SK-N-SH (cell line): Measurements from ENCODE around the gene LAMP2. TPM values are rescaled to one million over a fixed set of nuclear protein-coding genes. Genes with fewer than 3 reads are reported as not detected.

ENCODE experiments used
- CTCF ChIA-PET: fragments of 300-600, 350-600 bp; formaldehyde crosslinking; extraction: SDS; loops from one replicate; lab custom pipeline; 2021; lab: Yijun Ruan, JAX
- POLR2A ChIA-PET: fragments of 350-600 bp; sonication (Branson Sonifier 250); formaldehyde crosslinking; extraction: SDS; loops from one replicate; lab custom pipeline; 2020; ENCODE audit warnings: antibody characterized with exemption, inconsistent platforms; lab: Yijun Ruan, JAX
- DNase-seq: peaks from one replicate; pipeline ENCODE4 v3.0.0; 2012
- H2AFZ ChIP-seq: fragments of 200-600 bp; sonication (generic); 2 replicates; pipeline ENCODE4 v1.8.1; 2016; ENCODE audit warnings: antibody characterized with exemption, mild to moderate bottlenecking, low read depth
- H3F3A ChIP-seq: fragments of 200-600 bp; sonication (generic); replicated peaks from 2 replicates; pipeline ENCODE3; 2016; ENCODE audit warnings: antibody characterized with exemption, mild to moderate bottlenecking; ENCODE audit not compliant: insufficient read depth
- H3K27ac ChIP-seq, 2 experiments: fragments of 200-500 bp in 1 of 2; fragments of 200-600 bp in 1 of 2; sonication (Bioruptor generic) in 1 of 2; sonication (generic), shearing (Covaris generic) in 1 of 2; 2 replicates each; pipeline versions ENCODE4 v1.5.1 to v1.6.1; 2014 to 2016; ENCODE audit warnings: low read depth in 2 of 2, inconsistent platforms in 1 of 2, low read length in 1 of 2, mild to moderate bottlenecking in 1 of 2, mixed read lengths in 1 of 2
- H3K27me3 ChIP-seq: fragments of 200-600 bp; sonication (generic), shearing (Covaris generic); 2 replicates; pipeline ENCODE4 v1.6.1; 2016; ENCODE audit warnings: mixed run types; ENCODE audit not compliant: insufficient read depth
- H3K36me3 ChIP-seq, 2 experiments: fragments of 200-500 bp in 1 of 2; fragments of 200-600 bp in 1 of 2; sonication (Bioruptor generic) in 1 of 2; sonication (generic) in 1 of 2; replicated peaks in 1 of 2; 2 replicates each; pipeline versions ENCODE3 to v1.5.1; 2014 to 2016; ENCODE audit warnings: low read length in 1 of 2, mild to moderate bottlenecking in 1 of 2; ENCODE audit not compliant: insufficient read depth in 2 of 2, control insufficient read depth in 1 of 2
- H3K4me1 ChIP-seq, 2 experiments: fragments of 200-500 bp in 1 of 2; fragments of 200-600 bp in 1 of 2; sonication (Bioruptor generic) in 1 of 2; sonication (generic), shearing (Covaris generic) in 1 of 2; 2 replicates each; pipeline versions ENCODE4 v1.5.1 to v1.6.1; 2014 to 2016; ENCODE audit warnings: low read depth in 1 of 2, low read length in 1 of 2, mixed run types in 1 of 2; ENCODE audit not compliant: insufficient read depth in 2 of 2, control insufficient read depth in 1 of 2
- H3K4me2 ChIP-seq: fragments of 200-600 bp; sonication (generic), shearing (Covaris generic); 2 replicates; pipeline ENCODE4 v1.6.1; 2017; ENCODE audit warnings: mixed run types
- H3K4me3 ChIP-seq, 2 experiments: fragments of 200-500 bp in 1 of 2; fragments of 200-600 bp in 1 of 2; sonication (Bioruptor generic) in 1 of 2; sonication (generic), shearing (Covaris generic) in 1 of 2; 2 replicates each; pipeline versions ENCODE4 v1.5.1 to v1.8.1; 2014 to 2016; ENCODE audit warnings: low read depth in 2 of 2, inconsistent platforms in 1 of 2, low read length in 1 of 2, mild to moderate bottlenecking in 1 of 2, mixed read lengths in 1 of 2, moderate library complexity in 1 of 2
- H3K79me2 ChIP-seq: fragments of 200-600 bp; sonication (generic); 2 replicates; pipeline ENCODE4 v1.8.1; 2017; ENCODE audit warnings: mild to moderate bottlenecking; ENCODE audit not compliant: insufficient read depth
- H3K9ac ChIP-seq: fragments of 200-600 bp; sonication (generic); 2 replicates; pipeline ENCODE4 v1.6.1; 2017; ENCODE audit warnings: mixed run types
- H3K9me2 ChIP-seq: fragments of 200-600 bp; sonication (generic); 2 replicates; pipeline ENCODE4 v1.6.1; 2017; ENCODE audit warnings: mixed run types
- H3K9me3 ChIP-seq: fragments of 200-600 bp; sonication (generic); 2 replicates; pipeline ENCODE4 v1.6.1; 2017; ENCODE audit warnings: mixed run types, mild to moderate bottlenecking, moderate library complexity
- H4K20me1 ChIP-seq: fragments of 200-600 bp; sonication (generic); 2 replicates; pipeline ENCODE4 v1.6.1; 2017; ENCODE audit warnings: mild to moderate bottlenecking, mixed run types; ENCODE audit not compliant: insufficient read depth
- FOSL2 ChIP-seq: IDR thresholded peaks from 2 replicates; pipeline ENCODE4 v1.4.0; 2012; ENCODE audit warnings: low read depth, mild to moderate bottlenecking, moderate library complexity, borderline replicate concordance
- POLR2AphosphoS5 ChIP-seq: IDR thresholded peaks from 2 replicates; pipeline ENCODE4 v1.6.1; 2012; ENCODE audit warnings: low read depth, low read length
- RXRA ChIP-seq: IDR thresholded peaks from 2 replicates; pipeline ENCODE4 v1.4.0; 2012; ENCODE audit warnings: low read depth, mild to moderate bottlenecking, borderline replicate concordance
- TAF1 ChIP-seq: IDR thresholded peaks from 2 replicates; pipeline ENCODE4 v1.6.1; 2012; ENCODE audit warnings: low read depth, mild to moderate bottlenecking, low read length, moderate library complexity, borderline replicate concordance
- WGBS: methylation state at CpG from one replicate; pipeline ENCODE4 v1.1.6; 2017; ENCODE audit warnings: low lambda C conversion rate; 5-methylcytosine and 5-hydroxymethylcytosine counted together
- polyA plus RNA-seq, 3 experiments: library from polyadenylated mRNA; depleted of rRNA; stranded (reverse); fragments of >200 nt; gene quantifications; 2 replicates each; pipeline ENCODE4 v1.2.3, GENCODE V29; 2012
- small RNA-seq, 7 experiments: library from RNA; depleted of rRNA; stranded (forward); fragments of <200 nt; gene quantifications; one replicate each; pipeline ENCODE3, GENCODE V24; 2012
- TF ChIP-seq, protein P1 (sequence below): fragments of 200-600 bp; sonication (generic); IDR thresholded peaks from 2 replicates; pipeline ENCODE4 v1.6.1; 2017; ENCODE audit warnings: antibody characterized with exemption, mild to moderate bottlenecking, moderate library complexity
- TF ChIP-seq, protein P2 (sequence below): IDR thresholded peaks from 2 replicates; pipeline ENCODE4; 2012
- TF ChIP-seq, protein P3 (sequence below): IDR thresholded peaks from 2 replicates; pipeline ENCODE4 v1.4.0; 2012; ENCODE audit warnings: low read depth, borderline replicate concordance
- TF ChIP-seq, protein P4 (sequence below): IDR thresholded peaks from 2 replicates; pipeline ENCODE4 v1.4.0; 2012; ENCODE audit warnings: low read depth

LAMP2 gene
- polyA plus RNA-seq, 1 of the 3 experiments (the other 2 are of a cell fraction), result 108 TPM

DNA sequence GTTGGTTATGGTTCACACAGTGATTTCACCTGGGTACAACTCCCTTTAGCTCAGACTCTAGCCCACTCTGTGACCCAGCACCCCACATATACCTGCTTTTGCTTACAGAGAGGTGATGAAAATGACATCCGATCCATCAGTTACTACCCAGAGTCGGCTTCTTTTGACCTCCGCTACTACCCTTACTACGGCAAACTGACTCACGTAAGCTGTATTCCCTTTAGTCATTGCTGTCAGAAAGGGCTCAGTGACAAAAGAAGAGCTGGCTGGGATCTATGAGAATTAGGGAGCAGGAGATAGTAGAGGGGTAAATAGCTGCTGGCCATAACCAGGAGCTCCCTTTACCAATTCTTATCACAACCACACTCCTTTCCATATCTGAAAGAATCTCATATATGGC lies 90.5 kb downstream of the LAMP2 start:
- H3K9ac ChIP-seq, result no peak overlapping the region
- H3K4me2 ChIP-seq, result no peak overlapping the region
- H2AFZ ChIP-seq, result no peak overlapping the region
- no peaks in the 10 kb centered on the region for H3F3A ChIP-seq
- no peaks in the 10 kb centered on the region for H3K9me2 ChIP-seq
- H3K27me3 ChIP-seq, result peaks cover 43% of the 10 kb centered on the region
- 68% methylated on average over 5 of the region's 5 CpGs for WGBS
- TF ChIP-seq RXRA, result no peak
- no peak for TF ChIP-seq POLR2AphosphoS5
- TF ChIP-seq FOSL2, result no peak
- TF ChIP-seq, protein P1, sequence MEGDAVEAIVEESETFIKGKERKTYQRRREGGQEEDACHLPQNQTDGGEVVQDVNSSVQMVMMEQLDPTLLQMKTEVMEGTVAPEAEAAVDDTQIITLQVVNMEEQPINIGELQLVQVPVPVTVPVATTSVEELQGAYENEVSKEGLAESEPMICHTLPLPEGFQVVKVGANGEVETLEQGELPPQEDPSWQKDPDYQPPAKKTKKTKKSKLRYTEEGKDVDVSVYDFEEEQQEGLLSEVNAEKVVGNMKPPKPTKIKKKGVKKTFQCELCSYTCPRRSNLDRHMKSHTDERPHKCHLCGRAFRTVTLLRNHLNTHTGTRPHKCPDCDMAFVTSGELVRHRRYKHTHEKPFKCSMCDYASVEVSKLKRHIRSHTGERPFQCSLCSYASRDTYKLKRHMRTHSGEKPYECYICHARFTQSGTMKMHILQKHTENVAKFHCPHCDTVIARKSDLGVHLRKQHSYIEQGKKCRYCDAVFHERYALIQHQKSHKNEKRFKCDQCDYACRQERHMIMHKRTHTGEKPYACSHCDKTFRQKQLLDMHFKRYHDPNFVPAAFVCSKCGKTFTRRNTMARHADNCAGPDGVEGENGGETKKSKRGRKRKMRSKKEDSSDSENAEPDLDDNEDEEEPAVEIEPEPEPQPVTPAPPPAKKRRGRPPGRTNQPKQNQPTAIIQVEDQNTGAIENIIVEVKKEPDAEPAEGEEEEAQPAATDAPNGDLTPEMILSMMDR, result no peak
- TF ChIP-seq, protein P2, sequence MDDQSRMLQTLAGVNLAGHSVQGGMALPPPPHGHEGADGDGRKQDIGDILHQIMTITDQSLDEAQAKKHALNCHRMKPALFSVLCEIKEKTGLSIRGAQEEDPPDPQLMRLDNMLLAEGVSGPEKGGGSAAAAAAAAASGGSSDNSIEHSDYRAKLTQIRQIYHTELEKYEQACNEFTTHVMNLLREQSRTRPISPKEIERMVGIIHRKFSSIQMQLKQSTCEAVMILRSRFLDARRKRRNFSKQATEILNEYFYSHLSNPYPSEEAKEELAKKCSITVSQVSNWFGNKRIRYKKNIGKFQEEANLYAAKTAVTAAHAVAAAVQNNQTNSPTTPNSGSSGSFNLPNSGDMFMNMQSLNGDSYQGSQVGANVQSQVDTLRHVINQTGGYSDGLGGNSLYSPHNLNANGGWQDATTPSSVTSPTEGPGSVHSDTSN, result no peak
- TF ChIP-seq, protein P3, sequence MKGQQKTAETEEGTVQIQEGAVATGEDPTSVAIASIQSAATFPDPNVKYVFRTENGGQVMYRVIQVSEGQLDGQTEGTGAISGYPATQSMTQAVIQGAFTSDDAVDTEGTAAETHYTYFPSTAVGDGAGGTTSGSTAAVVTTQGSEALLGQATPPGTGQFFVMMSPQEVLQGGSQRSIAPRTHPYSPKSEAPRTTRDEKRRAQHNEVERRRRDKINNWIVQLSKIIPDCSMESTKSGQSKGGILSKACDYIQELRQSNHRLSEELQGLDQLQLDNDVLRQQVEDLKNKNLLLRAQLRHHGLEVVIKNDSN, result no peak
- TF ChIP-seq, protein P4, sequence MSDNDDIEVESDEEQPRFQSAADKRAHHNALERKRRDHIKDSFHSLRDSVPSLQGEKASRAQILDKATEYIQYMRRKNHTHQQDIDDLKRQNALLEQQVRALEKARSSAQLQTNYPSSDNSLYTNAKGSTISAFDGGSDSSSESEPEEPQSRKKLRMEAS, result no peak
- TF ChIP-seq TAF1, result no peak
- no peaks in the 10 kb centered on the region for H3K4me1 ChIP-seq
- no peaks in the 10 kb centered on the region for H3K79me2 ChIP-seq
- H3K4me3 ChIP-seq, result no peak overlapping the region
- H3K27ac ChIP-seq, result no peak overlapping the region
- H3K36me3 ChIP-seq, result no peaks in the 10 kb centered on the region
- CTCF ChIA-PET, result no interaction called here
- no peaks in the 10 kb centered on the region for H3K9me3 ChIP-seq
- DNase-seq, result no peak
- POLR2A ChIA-PET, result no interaction called here
- no peaks in the 10 kb centered on the region for H4K20me1 ChIP-seq

Small RNA genes within 50 kb of the gene (small RNA-seq; reads per million reads assigned to genes)
- 0 to 0.52 (median 0) reads per million in 7 experiments for gene RNU7-37P

Other genes with a start within 250 kb of the LAMP2 start
- 1.2 and 1.5 TPM in 2 replicates for gene ZBTB33, start 218.5 kb downstream of the LAMP2 start, polyA plus RNA-seq (2012; rRNA removed)
- 0.03 and 0.08 TPM in 2 replicates for gene TMEM255A, start 157.8 kb downstream of the LAMP2 start, polyA plus RNA-seq (2012; rRNA removed)
- not detected in 2 replicates for gene ATP1B4, start 107.2 kb downstream of the LAMP2 start, polyA plus RNA-seq (2012; rRNA removed)
- 24.1 and 42.6 TPM in 2 replicates for gene CUL4B, start 91.7 kb upstream of the LAMP2 start, polyA plus RNA-seq (2012; rRNA removed)
- 62.1 and 78.7 TPM in 2 replicates for gene MCTS1, start 134.8 kb upstream of the LAMP2 start, polyA plus RNA-seq (2012; rRNA removed)
- 26.9 and 30.9 TPM in 2 replicates for gene C1GALT1C1, start 160.8 kb upstream of the LAMP2 start, polyA plus RNA-seq (2012; rRNA removed)